Activated T-helper 1 cell treated with anti-CD3 and anti-CD28 coated beads, Interleukin-12 subunit alpha, Interleukin-12 subunit beta, Interleukin-2, Interleukin-4 antibody, amounts not matched to agents 30 ng/mL and 10 ng/mL and 1 ng/mL, durations not matched to agents 14 hours and 24 hours and 36 hours (primary cell): ENCODE data around the gene SPEN. TPM values are rescaled to one million over a fixed set of nuclear protein-coding genes. Genes with fewer than 3 reads are reported as not detected.

ENCODE experiments used
- DNase-seq: peaks from one replicate; pipeline ENCODE4 v3.0.0; 2021; ENCODE audit warnings: low spot score
- H3K27ac Mint-ChIP-seq: one replicate; pipeline ENCODE4 v1.8.0; 2021; ENCODE audit warnings: mild to moderate bottlenecking, mixed read lengths
- H3K27me3 Mint-ChIP-seq: one replicate; pipeline ENCODE4 v1.8.0; 2022; ENCODE audit warnings: mild to moderate bottlenecking, moderate library complexity, mixed read lengths; ENCODE audit not compliant: insufficient read depth
- H3K36me3 Mint-ChIP-seq: one replicate; pipeline ENCODE4 v1.8.0; 2021; ENCODE audit warnings: low read depth, mixed read lengths
- H3K4me1 Mint-ChIP-seq: one replicate; pipeline ENCODE4 v1.8.0; 2021; ENCODE audit warnings: low read depth, mixed read lengths
- H3K4me3 Mint-ChIP-seq: one replicate; pipeline ENCODE4 v1.8.0; 2021; ENCODE audit warnings: mild to moderate bottlenecking, moderate library complexity, mixed read lengths
- H3K9me3 Mint-ChIP-seq: one replicate; pipeline ENCODE4 v1.8.0; 2021; ENCODE audit warnings: mixed read lengths
- intact Hi-C: fragments of 100-400 bp; cut with micrococcal nuclease; formaldehyde crosslinking; loops from one replicate; pipeline ENCODE4 v1.15.1; 2024
- total RNA-seq: library from RNA; stranded (reverse); gene quantifications from 2 replicates; pipeline ENCODE4 v1.2.3, GENCODE V29; 2022

The SPEN gene
- total RNA-seq, 1 donor from 2014 or later = 81.9 TPM

- peak overlapping the region; percentile 85 for H3K27ac Mint-ChIP-seq
Observed at GRCh38 chr1:15956150-15956549, 108.6 kb downstream of the SPEN start.

GRCh38 chr1:15957221-15958095 lies 110.0 kb downstream of the SPEN start:
- DNase-seq = no peak
- Mint-ChIP-seq H3K36me3 (peaks cover 44% of the 10 kb centered on the region), H3K4me3 (no peak overlapping the region), H3K27ac (peak overlapping the region; percentile 75), H3K27me3 (no peaks in the 10 kb centered on the region), H3K9me3 (no peaks in the 10 kb centered on the region), H3K4me1 (peaks cover 85% of the 10 kb centered on the region)
- intact Hi-C loops = no loop called here

More at GRCh38 chr1:15956150-15956549, 108.6 kb downstream of the SPEN start:
- H3K27me3 Mint-ChIP-seq = no peaks in the 10 kb centered on the region
- DNase-seq = no peak
- no peaks in the 10 kb centered on the region for H3K9me3 Mint-ChIP-seq
- H3K4me1 Mint-ChIP-seq = peaks cover 95% of the 10 kb centered on the region
- intact Hi-C loops = loop anchor here (1.0 kb wide), 1 partner anchor 9 kb away; no protein-coding TSS in a partner anchor
- peak overlapping the region; percentile 20 for H3K4me3 Mint-ChIP-seq
- H3K36me3 Mint-ChIP-seq = peaks cover 41% of the 10 kb centered on the region

GRCh38 chr1:15958111-15958510 lies 110.6 kb downstream of the SPEN start:
- H3K27me3 Mint-ChIP-seq = no peaks in the 10 kb centered on the region
- DNase-seq = no peak
- no peaks in the 10 kb centered on the region for H3K9me3 Mint-ChIP-seq
- intact Hi-C loops = no loop called here
- no peak overlapping the region for H3K4me3 Mint-ChIP-seq
- peak overlapping the region; percentile 84 for H3K27ac Mint-ChIP-seq
- H3K4me1 Mint-ChIP-seq = peaks cover 84% of the 10 kb centered on the region
- H3K36me3 Mint-ChIP-seq = peaks cover 42% of the 10 kb centered on the region

- peak overlapping the region; percentile 39 for H3K4me3 Mint-ChIP-seq
- no peaks in the 10 kb centered on the region for H3K9me3 Mint-ChIP-seq
- no peaks in the 10 kb centered on the region for H3K27me3 Mint-ChIP-seq
- no peak for DNase-seq
- peaks cover 84% of the 10 kb centered on the region for H3K4me1 Mint-ChIP-seq
- peak overlapping the region; percentile 84 for H3K27ac Mint-ChIP-seq
- H3K36me3 Mint-ChIP-seq = peaks cover 43% of the 10 kb centered on the region
- intact Hi-C loops = loop anchor here (1.0 kb wide), 1 partner anchor 7 kb away; no protein-coding TSS in a partner anchor
Observed at GRCh38 chr1:15958793-15959192, 111.3 kb downstream of the SPEN start.

GRCh38 chr1:15959424-15959823 lies 111.9 kb downstream of the SPEN start:
- Mint-ChIP-seq H3K27ac (peak overlapping the region; percentile 77), H3K4me1 (peaks cover 84% of the 10 kb centered on the region), H3K4me3 (peak overlapping the region; percentile 5), H3K36me3 (peaks cover 43% of the 10 kb centered on the region), H3K27me3 (no peaks in the 10 kb centered on the region), H3K9me3 (no peaks in the 10 kb centered on the region)
- intact Hi-C loops = loop anchor here (1.0 kb wide), 1 partner anchor 8 kb away; no protein-coding TSS in a partner anchor
- no peak for DNase-seq

- Mint-ChIP-seq H3K27me3 (no peaks in the 10 kb centered on the region), H3K36me3 (peaks cover 42% of the 10 kb centered on the region), H3K9me3 (no peaks in the 10 kb centered on the region), H3K4me3 (peak overlapping the region; percentile 5), H3K4me1 (peaks cover 85% of the 10 kb centered on the region), H3K27ac (peak overlapping the region; percentile 77)
- no peak for DNase-seq
- intact Hi-C loops = loop anchor here (1.0 kb wide), 1 partner anchor 9 kb away; no protein-coding TSS in a partner anchor
Observed at GRCh38 chr1:15959827-15960446, 112.4 kb downstream of the SPEN start.

GRCh38 chr1:15960808-15961207 lies 113.3 kb downstream of the SPEN start:
- no peaks in the 10 kb centered on the region for H3K9me3 Mint-ChIP-seq
- no peaks in the 10 kb centered on the region for H3K27me3 Mint-ChIP-seq
- peak overlapping the region; percentile 77 for H3K27ac Mint-ChIP-seq
- peaks cover 85% of the 10 kb centered on the region for H3K4me1 Mint-ChIP-seq
- intact Hi-C loops = no loop called here
- no peak for DNase-seq
- H3K36me3 Mint-ChIP-seq = peaks cover 38% of the 10 kb centered on the region
- H3K4me3 Mint-ChIP-seq = no peak overlapping the region

GRCh38 chr1:15961492-15961891 lies 114.0 kb downstream of the SPEN start:
- Mint-ChIP-seq H3K4me1 (peaks cover 85% of the 10 kb centered on the region), H3K9me3 (no peaks in the 10 kb centered on the region), H3K4me3 (no peak overlapping the region), H3K27ac (peak overlapping the region; percentile 35), H3K36me3 (peaks cover 35% of the 10 kb centered on the region), H3K27me3 (no peaks in the 10 kb centered on the region)
- intact Hi-C loops = no loop called here
- no peak for DNase-seq

GRCh38 chr1:15962176-15962575 lies 114.7 kb downstream of the SPEN start:
- Mint-ChIP-seq H3K36me3 (peaks cover 36% of the 10 kb centered on the region), H3K27me3 (no peaks in the 10 kb centered on the region), H3K9me3 (no peaks in the 10 kb centered on the region), H3K4me1 (peaks cover 86% of the 10 kb centered on the region), H3K27ac (peak overlapping the region; percentile 37), H3K4me3 (no peak overlapping the region)
- no peak for DNase-seq
- intact Hi-C loops = no loop called here

GRCh38 chr1:15962671-15963362 lies 115.3 kb downstream of the SPEN start:
- no peaks in the 10 kb centered on the region for H3K9me3 Mint-ChIP-seq
- H3K27me3 Mint-ChIP-seq = no peaks in the 10 kb centered on the region
- peaks cover 35% of the 10 kb centered on the region for H3K36me3 Mint-ChIP-seq
- DNase-seq = no peak
- peak overlapping the region; percentile 61 for H3K4me3 Mint-ChIP-seq
- peak overlapping the region; percentile 95 for H3K27ac Mint-ChIP-seq
- intact Hi-C loops = no loop called here
- H3K4me1 Mint-ChIP-seq = peaks cover 86% of the 10 kb centered on the region

- no peak for DNase-seq
- peak overlapping the region; percentile 61 for H3K4me3 Mint-ChIP-seq
- intact Hi-C loops = no loop called here
Observed at GRCh38 chr1:15963363-15963967, 116.0 kb downstream of the SPEN start.

GRCh38 chr1:15963968-15964648 lies 116.6 kb downstream of the SPEN start:
- Mint-ChIP-seq H3K4me1 (peaks cover 80% of the 10 kb centered on the region), H3K36me3 (peaks cover 33% of the 10 kb centered on the region)
- intact Hi-C loops = no loop called here

More at GRCh38 chr1:15963363-15963967, 116.0 kb downstream of the SPEN start:
- Mint-ChIP-seq H3K36me3 (peaks cover 36% of the 10 kb centered on the region), H3K4me1 (peaks cover 86% of the 10 kb centered on the region), H3K27ac (peak overlapping the region; percentile 95), H3K27me3 (no peaks in the 10 kb centered on the region), H3K9me3 (no peaks in the 10 kb centered on the region)

More at GRCh38 chr1:15963968-15964648, 116.6 kb downstream of the SPEN start:
- Mint-ChIP-seq H3K4me3 (peak overlapping the region; percentile 61), H3K27me3 (no peaks in the 10 kb centered on the region), H3K27ac (peak overlapping the region; percentile 95), H3K9me3 (no peaks in the 10 kb centered on the region)
- DNase-seq = no peak
